Peyer's patch (tissue), 4 donors: ENCODE data around the gene TRIM4.

Experiments used
- CTCF ChIP-seq, 6 experiments: fragments of 450-650 bp in 4 of 6; fragments of 200-600 bp in 2 of 6; sonication (generic) in 1 of 6; IDR thresholded peaks; one replicate each; pipeline ENCODE4 v1.5.1; 2017 to 2019; ENCODE audit warnings: antibody characterized with exemption in 6 of 6, mild to moderate bottlenecking in 3 of 6, moderate library complexity in 1 of 6
- POLR2A ChIP-seq, 2 donors: fragments of 450-650 bp; IDR thresholded peaks; one replicate each; pipeline ENCODE4 v1.5.1; 2017; ENCODE audit warnings: antibody characterized with exemption in 2 of 2, mild to moderate bottlenecking in 2 of 2, moderate library complexity in 2 of 2

GRCh38 chr7:99929730-99930053 lies 10.4 kb upstream of the TRIM4 start:
- TF ChIP-seq POLR2A (IDR thresholded peaks at IDR 0.05) (no peak), CTCF (IDR thresholded peaks at IDR 0.05) (no peak)
